Fibroblast of gingiva (primary cell): ENCODE results near the gene MED13L.
"Not testable (repeated sequence)": the region's sequence is repeated elsewhere in the genome, so short reads cannot be mapped to it uniquely, and the experiment has no call there.

Source experiments
- DNase-seq: peaks from one replicate; pipeline ENCODE4 v3.0.0-alpha.2; 2011; ENCODE audit warnings: low read depth

Gene MED13L

GRCh38 chr12:116012757-116013156 lies 264.7 kb downstream of the MED13L start:
- no peak for DNase-seq

GRCh38 chr12:116011217-116011616 lies 266.3 kb downstream of the MED13L start:
- DNase-seq = no peak

GRCh38 chr12:116010467-116010866 lies 267.0 kb downstream of the MED13L start:
- DNase-seq = no peak

- no peak for DNase-seq
These were observed 267.7 kb downstream of the MED13L start for GRCh38 chr12:116009805-116010204.

GRCh38 chr12:116006141-116006540 lies 271.4 kb downstream of the MED13L start:
- no peak for DNase-seq

- DNase-seq = peak; percentile 68
These were observed 274.5 kb downstream of the MED13L start for GRCh38 chr12:116002890-116003536.

- no peak for DNase-seq
These were observed 277.2 kb downstream of the MED13L start for GRCh38 chr12:116000252-116000651.

GRCh38 chr12:115999582-115999981 lies 277.9 kb downstream of the MED13L start:
- no peak for DNase-seq

- no peak for DNase-seq
These were observed 278.6 kb downstream of the MED13L start for GRCh38 chr12:115998794-115999478.

GRCh38 chr12:115998119-115998633 lies 279.3 kb downstream of the MED13L start:
- peak; percentile 49 for DNase-seq

GRCh38 chr12:115993737-115994136 lies 283.8 kb downstream of the MED13L start:
- DNase-seq = no peak

GRCh38 chr12:115990241-115990640 lies 287.3 kb downstream of the MED13L start:
- no peak for DNase-seq

GRCh38 chr12:115988625-115989563 lies 288.6 kb downstream of the MED13L start:
- no peak for DNase-seq

GRCh38 chr12:115988212-115988611 lies 289.3 kb downstream of the MED13L start:
- no peak for DNase-seq

- DNase-seq = no peak
These were observed 292.9 kb downstream of the MED13L start for GRCh38 chr12:115984616-115985015.

- no peak for DNase-seq
These were observed 294.2 kb downstream of the MED13L start for GRCh38 chr12:115983226-115983798.

GRCh38 chr12:115980339-115980738 lies 297.2 kb downstream of the MED13L start:
- DNase-seq = no peak

GRCh38 chr12:115979851-115980250 lies 297.6 kb downstream of the MED13L start:
- no peak for DNase-seq

GRCh38 chr12:115979351-115979750 lies 298.1 kb downstream of the MED13L start:
- DNase-seq = peak; percentile 21

GRCh38 chr12:115976829-115977228 lies 300.7 kb downstream of the MED13L start:
- not testable (repeated sequence) for DNase-seq

GRCh38 chr12:115975411-115975810 lies 302.1 kb downstream of the MED13L start:
- no peak for DNase-seq
